GM10266 (cell line): Measurements from ENCODE around the gene GARIN5B.

ENCODE experiments used
- DNase-seq: peaks from one replicate; pipeline ENCODE4 v3.0.0; 2012; ENCODE audit errors: extremely low spot score
- CTCF ChIP-seq: IDR thresholded peaks from 2 replicates; pipeline ENCODE4 v1.5.1; 2012; ENCODE audit warnings: mild to moderate bottlenecking, low read depth; ENCODE audit not compliant: control insufficient read depth, insufficient read depth; ENCODE audit errors: missing control alignments

The GARIN5B gene

DNA sequence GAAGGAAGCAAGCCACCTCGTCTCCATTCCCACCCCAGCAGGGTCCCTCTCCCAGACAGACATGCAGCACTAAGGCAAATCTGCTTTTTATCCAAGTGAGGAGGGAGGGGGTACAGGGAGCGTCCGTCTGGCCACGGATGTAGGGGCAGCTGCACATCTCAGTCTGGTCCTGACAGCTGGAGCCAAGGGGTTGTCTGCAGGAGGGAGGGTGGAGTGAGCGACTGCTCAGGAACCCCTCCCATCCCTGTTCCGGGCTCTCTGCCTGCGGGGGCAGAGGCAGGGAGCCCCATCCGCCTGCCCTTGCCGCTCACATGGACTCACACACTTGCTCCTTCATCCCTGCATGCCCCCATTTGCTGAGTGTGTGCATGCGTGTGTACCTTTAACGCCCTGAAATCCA lies 16.1 kb upstream of the GARIN5B start:
- DNase-seq = no peak
- TF ChIP-seq CTCF = no peak

- no peak for TF ChIP-seq CTCF
- no peak for DNase-seq
These were observed 14.5 kb upstream of the GARIN5B start for GRCh38 chr19:55377356-55378131.

- no peak for DNase-seq
- TF ChIP-seq CTCF = no peak
These were observed 13.3 kb upstream of the GARIN5B start, which contains the start of gene TMEM190 for GRCh38 chr19:55376241-55376933. TSS of gene TMEM190 (plus strand) at chr19:55376826. CDS start at chr19:55376854, 28 bp downstream.

- TF ChIP-seq CTCF = no peak
- DNase-seq = no peak
These were observed 11.1 kb upstream of the GARIN5B start for GRCh38 chr19:55373993-55374757.

DNA sequence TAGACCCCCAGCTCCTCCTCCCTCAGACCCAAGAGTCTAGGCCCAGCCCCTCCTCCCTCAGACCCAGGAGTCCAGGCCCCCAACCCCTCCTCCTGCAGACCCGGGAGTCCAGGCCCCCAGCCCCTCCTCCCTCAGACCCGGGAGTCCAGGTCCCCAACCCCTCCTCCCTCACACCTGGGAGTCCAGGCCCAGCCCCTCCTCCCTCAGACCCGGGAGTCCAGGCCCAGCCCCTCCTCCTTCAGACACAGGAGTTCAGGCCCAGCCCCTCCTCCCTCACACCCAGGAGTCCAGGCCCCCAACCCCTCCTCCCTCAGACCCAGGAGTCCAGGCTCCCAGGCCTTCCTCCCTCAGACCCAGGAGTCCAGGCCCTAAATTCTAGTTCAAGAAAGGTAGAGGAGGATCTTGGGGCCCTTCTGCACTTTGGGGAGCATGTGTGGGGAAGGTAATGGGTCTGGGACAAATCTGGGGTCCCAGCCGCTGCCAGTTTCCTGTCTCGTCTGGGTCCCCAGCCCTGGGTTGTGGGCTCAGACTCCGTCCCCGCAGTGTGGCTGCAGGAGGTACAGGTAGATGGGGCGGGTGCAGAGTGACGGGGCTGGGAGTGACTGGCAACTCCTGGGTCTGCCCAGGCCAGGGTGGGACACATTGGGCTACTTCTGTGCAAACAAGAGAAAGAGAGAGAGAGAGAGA lies 10.4 kb upstream of the GARIN5B start:
- TF ChIP-seq CTCF = no peak
- DNase-seq = no peak

DNA sequence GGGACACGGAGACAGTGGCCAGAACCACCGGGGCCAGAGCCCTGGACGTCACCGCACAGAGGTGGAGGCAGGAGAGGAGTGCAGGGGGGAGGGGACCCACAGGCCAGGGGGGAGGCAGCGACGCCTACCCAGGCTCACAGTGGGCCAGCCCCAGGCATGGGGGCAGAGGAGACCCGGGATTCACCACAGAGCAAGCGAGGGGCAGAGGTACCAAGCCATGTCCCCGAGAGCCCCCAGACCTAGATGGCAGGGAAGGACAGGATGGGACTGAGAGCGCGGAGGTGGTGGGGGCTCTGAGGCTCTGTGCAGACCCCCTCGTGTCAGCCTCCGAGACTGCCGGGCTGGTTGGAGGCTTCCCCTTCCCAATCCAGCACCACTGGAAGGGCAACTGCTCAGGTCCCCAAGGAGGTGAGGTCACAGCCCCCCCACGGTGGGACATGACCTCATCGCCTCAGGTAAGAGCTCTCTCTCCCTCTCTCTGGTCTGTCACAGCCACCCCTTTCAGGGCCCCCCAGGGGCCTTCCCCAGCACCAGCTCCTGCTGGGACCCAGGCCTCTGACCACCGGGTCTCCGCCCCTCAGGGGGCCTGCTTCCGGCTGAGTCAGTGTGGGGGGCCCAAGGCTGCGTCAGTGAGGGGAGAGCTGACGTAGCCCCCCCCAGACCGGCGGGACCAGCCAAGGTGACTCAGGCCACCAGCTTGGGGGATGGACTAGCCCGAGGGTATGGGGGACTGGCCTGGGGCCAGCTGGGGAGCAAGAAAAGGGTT lies 9.4 kb upstream of the GARIN5B start:
- no peak for TF ChIP-seq CTCF
- DNase-seq = peak; percentile 34
